Heart right ventricle (tissue), 16 donors: ENCODE data around the gene ZNF366. TPM values are rescaled to one million over a fixed set of nuclear protein-coding genes. Genes with fewer than 3 reads are reported as not detected.
A peak's percentile ranks its signal among the peaks of the same experiment; 100 is the strongest.

Experiments used
- ATAC-seq, 8 donors: fragments of 200-7000 bp; cut with Tn5 transposase; one replicate each; pipeline ENCODE4 v1.9.1; 2020; ENCODE audit warnings: mild to moderate bottlenecking in 8 of 8, moderate library complexity in 8 of 8, moderate number of reproducible peaks in 1 of 8
- DNase-seq, 2 donors: peaks; one replicate each; pipeline ENCODE4 v3.0.0-alpha.2; 2020
- H3K27ac ChIP-seq, 10 donors: fragments of 200-600 bp; sonication (generic) in 2 of 10; one replicate each; pipeline versions ENCODE4 v1.5.0 to v1.8.0; 2020 to 2022; ENCODE audit warnings: mild to moderate bottlenecking in 3 of 10
- H3K27me3 ChIP-seq, 7 donors: fragments of 200-600 bp; one replicate each; pipeline ENCODE4 v1.8.0; 2021 to 2022; ENCODE audit warnings: mild to moderate bottlenecking in 2 of 7
- H3K36me3 ChIP-seq, 9 donors: fragments of 200-600 bp; sonication (generic) in 1 of 9; one replicate each; pipeline versions ENCODE4 v1.5.0 to v1.8.0; 2020 to 2022; ENCODE audit warnings: mild to moderate bottlenecking in 2 of 9
- H3K4me1 ChIP-seq, 9 donors: fragments of 200-600 bp; sonication (generic) in 1 of 9; one replicate each; pipeline versions ENCODE4 v1.5.0 to v1.8.0; 2020 to 2022; ENCODE audit warnings: mild to moderate bottlenecking in 4 of 9
- H3K4me3 ChIP-seq, 10 donors: fragments of 200-600 bp; sonication (generic) in 2 of 10; one replicate each; pipeline versions ENCODE4 v1.5.0 to v1.8.0; 2020 to 2022; ENCODE audit warnings: mild to moderate bottlenecking in 7 of 10, moderate library complexity in 2 of 10
- H3K9me3 ChIP-seq, 11 donors: fragments of 200-600 bp in 10 of 11; sonication (generic) in 2 of 11; one replicate each; pipeline versions ENCODE4 v1.5.0 to v1.8.0; 2013 to 2022; ENCODE audit warnings: mild to moderate bottlenecking in 2 of 11, control low read depth in 1 of 11, moderate library complexity in 1 of 11
- CTCF ChIP-seq, 9 donors: fragments of 200-600 bp; sonication (generic) in 2 of 9; IDR thresholded peaks; one replicate each; pipeline versions ENCODE4 v1.5.0 to v1.8.0; 2021 to 2022; ENCODE audit warnings: antibody characterized with exemption in 9 of 9, mild to moderate bottlenecking in 5 of 9, moderate library complexity in 1 of 9
- WGBS, 2 donors: extraction: QIAGEN DNeasy Blood & Tissue Kit; methylation state at CpG; one replicate each; pipeline ENCODE4 v1.1.7; 2013; ENCODE audit warnings: inconsistent platforms in 1 of 2; 5-methylcytosine and 5-hydroxymethylcytosine counted together
- intact Hi-C, 10 donors: fragments of 100-400 bp; cut with DNase I; formaldehyde crosslinking; loops; one replicate each; pipeline versions ENCODE4 v1.11.1 to v1.14.2; 2022
- polyA plus RNA-seq, 2 donors: library from polyadenylated mRNA; stranded (reverse); fragments of 200-250 nt; gene quantifications; one replicate each; pipeline ENCODE4 v1.2.3, GENCODE V29; 2013
- total RNA-seq, 10 donors: library from RNA; stranded (reverse); fragmentation: NEBNext Ultra II Directional in 3 of 10; extraction: Animal tissue kit (Norgen Biotek cat#: 25700) in 3 of 10; gene quantifications; one replicate each; pipeline versions ENCODE4 v1.2.1 to v1.2.4, GENCODE V29; 2021 to 2023
- donor health status: Arrhythmogenic right ventricular cardiomyopathy.
- donor health status: ischemic (EF 13 %, LVEDD 7.1; RV severe dilation, severe dysfunction).
- donor health status: healthy with polysubstance abuse.
- donor health status: DM: no; HTN: yes; CAD: no.
- donor health status: DM: no; HTN: no; CAD: no.
- donor health status: ischemic (EF 25% LVEDD 6.9; RV normal size, moderate dysfunction).
- donor health status: ischemic (EF 25% LVEDD 5.7; RV mildly dilated, moderate dysfunction).
- donor health status: healthy.
- donor health status: DM: yes; HTN: yes; CAD: no.
- donor health status: Ischemic cardiomyopathy.
- donor health status: ischemic (EF 35%, LVEDD 5.7; RV mildly dilated, moderate dysfunction).
- donor health status: nonischemic (EF 11% LVEDD 7.7; RV severe dilation, severe dysfunction).
- donor health status: DM: yes; HTN: yes; CAD: no.
- donor health status: PGD.
- donor health status: ischemic (EF 29% LVEDD 5.4; RV normal size, mild dysfunction).
- donor health status: nonischemic (EF 23%, LVEDD 6.1; RV moderate dilation, normal function).

ZNF366 gene
- total and polyA plus RNA-seq, 12 donors, result 1.7 to 10.5 (median 5.2) TPM

DNA sequence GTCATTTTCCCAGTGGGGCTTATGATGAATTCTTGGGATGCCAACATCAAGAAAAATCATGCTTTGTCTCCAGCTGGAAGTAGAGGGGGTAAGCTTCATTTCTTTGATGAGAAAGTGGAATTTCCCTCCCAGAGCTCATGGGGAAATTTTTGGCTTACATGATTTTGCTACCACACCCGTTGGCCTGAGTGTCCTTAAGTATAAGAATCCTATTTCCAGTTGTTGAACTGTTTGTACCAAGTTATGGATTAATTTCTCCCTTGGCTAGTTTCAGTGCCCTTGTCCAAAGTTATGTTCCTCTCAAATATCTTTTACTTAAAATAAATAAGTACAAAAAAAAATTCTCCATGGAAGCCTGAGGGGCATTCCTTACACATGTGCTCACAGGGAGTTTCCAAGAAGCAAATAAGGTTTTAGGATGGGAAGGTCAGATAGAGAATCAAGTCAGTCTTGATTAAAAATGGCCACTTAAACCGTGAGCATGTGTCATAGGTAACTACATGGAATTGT is 104.8 kb downstream of the ZNF366 start:
- peaks cover 0 to 30% (median 12%) of the 10 kb centered on the region in 11 donors for H3K9me3 ChIP-seq
- H3K4me3 ChIP-seq, result no peak overlapping the region
- TF ChIP-seq CTCF (IDR thresholded peaks at IDR 0.05), result no peak
- DNase-seq (no peak), ATAC-seq (peak in 7 of 8 donors; percentile 19 to 62 (median 43))
- 39 to 52% methylated on average over 2 of the region's 2 CpGs for WGBS, 2 donors
- peaks cover 0 to 39% (median 23%) of the 10 kb centered on the region in 9 donors for H3K4me1 ChIP-seq
- peak overlapping the region in 9 of 10 donors; percentile 5 to 67 (median 45) for H3K27ac ChIP-seq
- H3K27me3 ChIP-seq, result no peaks in the 10 kb centered on the region
- intact Hi-C loops, result no loop called here
- H3K36me3 ChIP-seq, result no peaks in the 10 kb centered on the region

GRCh38 chr5:72400950-72401349 is 106.3 kb downstream of the ZNF366 start:
- no peak overlapping the region for H3K27ac ChIP-seq
- H3K4me3 ChIP-seq, result no peak overlapping the region
- H3K9me3 ChIP-seq, result peaks cover 0 to 30% (median 12%) of the 10 kb centered on the region in 11 donors
- no peak for DNase-seq
- whole genome bisulfite sequencing, 2 donors, result 55 to 97% methylated on average over 1 of the region's 1 CpG
- H3K27me3 ChIP-seq, result no peaks in the 10 kb centered on the region
- intact Hi-C loops, result no loop called here
- no peak for TF ChIP-seq CTCF (IDR thresholded peaks at IDR 0.05)
- peaks cover 0 to 39% (median 23%) of the 10 kb centered on the region in 9 donors for H3K4me1 ChIP-seq
- no peak for ATAC-seq
- H3K36me3 ChIP-seq, result no peaks in the 10 kb centered on the region

DNA sequence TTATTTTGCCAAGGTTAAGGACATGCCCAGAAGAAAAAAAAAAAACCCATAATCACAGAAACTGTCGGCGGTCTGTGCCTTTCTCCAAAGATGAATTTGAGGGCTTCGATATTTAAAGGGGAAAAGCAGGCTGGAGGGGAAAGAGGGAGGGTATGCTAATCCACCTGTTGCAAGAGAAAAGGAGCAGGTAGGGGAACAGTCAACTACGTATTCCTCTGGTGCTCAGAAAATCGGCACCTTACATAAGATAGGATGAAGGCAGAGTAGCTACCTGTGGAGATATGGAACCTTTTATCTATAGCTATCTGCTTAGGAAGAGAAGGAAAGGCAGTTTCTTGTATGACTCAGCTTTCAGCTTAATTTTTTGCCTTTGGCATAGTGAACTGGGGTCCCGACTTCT is 109.4 kb downstream of the ZNF366 start:
- Histone ChIP-seq H3K27me3 (no peaks in the 10 kb centered on the region), H3K4me3 (no peak overlapping the region), H3K4me1 (peaks cover 0 to 35% (median 22%) of the 10 kb centered on the region in 9 donors), H3K27ac (no peak overlapping the region), H3K36me3 (no peaks in the 10 kb centered on the region), H3K9me3 (peaks cover 0 to 23% (median 12%) of the 10 kb centered on the region in 11 donors)
- TF ChIP-seq CTCF (IDR thresholded peaks at IDR 0.05), result no peak
- ATAC-seq (no peak), DNase-seq (no peak)
- whole genome bisulfite sequencing, 2 donors, result 82 to 84% methylated on average over 6 of the region's 6 CpGs
- intact Hi-C loops, result no loop called here

GRCh38 chr5:72394688-72395087 is 112.5 kb downstream of the ZNF366 start:
- Histone ChIP-seq H3K4me1 (peaks cover 0 to 40% (median 24%) of the 10 kb centered on the region in 9 donors), H3K36me3 (no peaks in the 10 kb centered on the region), H3K4me3 (no peak overlapping the region), H3K27ac (no peak overlapping the region), H3K9me3 (no peaks in the 10 kb centered on the region), H3K27me3 (no peaks in the 10 kb centered on the region)
- intact Hi-C loops, result no loop called here
- TF ChIP-seq CTCF (IDR thresholded peaks at IDR 0.05), result peak in 8 of 9 donors; percentile 11 to 57 (median 42)
- ATAC-seq, result peak in 2 of 8 donors; percentile 34 to 58
- WGBS, 2 donors, result 42 to 65% methylated on average over 2 of the region's 2 CpGs
- no peak for DNase-seq
